RWPE2 (cell line): ENCODE results near the gene RSPH6A.

Source experiments
- ATAC-seq: fragments of 200-7000 bp; cut with Tn5 transposase; 3 replicates; pipeline ENCODE4 v1.9.1; 2021; ENCODE audit warnings: low read depth
- DNase-seq: peaks from one replicate; pipeline ENCODE4 v3.0.0-alpha.2; 2020; ENCODE audit warnings: low spot score
- H3K27ac ChIP-seq: fragments of 450-650 bp; 2 replicates; pipeline ENCODE4 v1.5.1; 2017; ENCODE audit warnings: mild to moderate bottlenecking; ENCODE audit not compliant: poor library complexity, severe bottlenecking
- H3K27me3 ChIP-seq: fragments of 250-450 bp; sonication (Bioruptor Pico); 2 replicates; pipeline ENCODE4 v1.5.1; 2021; ENCODE audit warnings: mild to moderate bottlenecking, moderate library complexity; ENCODE audit not compliant: insufficient read depth, poor library complexity, severe bottlenecking
- H3K36me3 ChIP-seq: fragments of 250-450 bp; sonication (Bioruptor Pico); 2 replicates; pipeline ENCODE4 v1.5.1; 2020; ENCODE audit warnings: low read depth, mild to moderate bottlenecking, moderate library complexity
- H3K4me1 ChIP-seq: fragments of 250-450 bp; sonication (Bioruptor Pico); 2 replicates; pipeline ENCODE4 v1.5.1; 2021; ENCODE audit warnings: mild to moderate bottlenecking, moderate library complexity; ENCODE audit not compliant: insufficient read depth, poor library complexity, severe bottlenecking
- H3K4me3 ChIP-seq: fragments of 250-450 bp; sonication (Bioruptor Pico); 2 replicates; pipeline ENCODE4 v1.5.1; 2021; ENCODE audit warnings: mild to moderate bottlenecking, moderate library complexity; ENCODE audit not compliant: severe bottlenecking
- H3K9me3 ChIP-seq: fragments of 250-450 bp; sonication (Bioruptor Pico); 2 replicates; pipeline ENCODE4 v1.5.1; 2021; ENCODE audit warnings: mild to moderate bottlenecking, moderate library complexity; ENCODE audit not compliant: severe bottlenecking
- TF ChIP-seq, protein P1 (sequence below): fragments of 450-650 bp; IDR thresholded peaks from one replicate; pipeline ENCODE4 v1.5.1; 2017; ENCODE audit warnings: mild to moderate bottlenecking, moderate library complexity; ENCODE audit not compliant: poor library complexity, severe bottlenecking

The RSPH6A gene

DNA sequence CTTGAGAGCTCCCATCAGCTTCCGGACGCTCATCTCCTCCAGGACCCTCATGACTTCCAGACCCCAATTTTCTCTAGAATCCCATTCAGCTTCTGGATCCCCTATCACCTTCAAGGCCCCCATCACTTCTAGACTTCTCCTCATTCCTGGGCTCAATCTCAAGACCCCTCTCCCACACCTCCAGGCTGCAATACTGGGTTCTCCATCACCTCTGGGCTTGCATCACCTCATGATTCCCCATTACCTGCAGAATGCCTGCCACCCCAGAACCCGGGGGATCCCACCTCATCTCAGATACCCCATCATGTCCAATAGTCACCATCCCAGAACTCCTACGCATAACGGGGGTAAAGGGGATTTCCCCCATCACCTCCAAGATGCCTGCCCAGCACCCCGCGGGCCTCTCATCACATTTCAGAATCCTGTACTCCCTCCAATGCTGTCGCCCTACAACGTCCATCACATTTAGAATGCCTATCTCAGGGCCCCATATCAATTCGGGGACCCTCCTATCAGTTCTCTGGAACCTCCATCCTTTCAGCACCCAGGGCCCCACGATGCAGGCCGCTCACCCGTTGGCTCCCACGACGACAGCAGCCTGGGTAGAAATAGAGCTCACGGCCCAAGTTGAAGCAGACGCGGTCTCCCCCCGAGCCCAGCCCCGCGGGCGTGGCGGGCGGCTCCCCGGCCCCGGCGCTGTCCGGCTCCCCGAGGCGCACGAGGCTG is 23.2 kb downstream of the RSPH6A start:
- TF ChIP-seq, protein P1, sequence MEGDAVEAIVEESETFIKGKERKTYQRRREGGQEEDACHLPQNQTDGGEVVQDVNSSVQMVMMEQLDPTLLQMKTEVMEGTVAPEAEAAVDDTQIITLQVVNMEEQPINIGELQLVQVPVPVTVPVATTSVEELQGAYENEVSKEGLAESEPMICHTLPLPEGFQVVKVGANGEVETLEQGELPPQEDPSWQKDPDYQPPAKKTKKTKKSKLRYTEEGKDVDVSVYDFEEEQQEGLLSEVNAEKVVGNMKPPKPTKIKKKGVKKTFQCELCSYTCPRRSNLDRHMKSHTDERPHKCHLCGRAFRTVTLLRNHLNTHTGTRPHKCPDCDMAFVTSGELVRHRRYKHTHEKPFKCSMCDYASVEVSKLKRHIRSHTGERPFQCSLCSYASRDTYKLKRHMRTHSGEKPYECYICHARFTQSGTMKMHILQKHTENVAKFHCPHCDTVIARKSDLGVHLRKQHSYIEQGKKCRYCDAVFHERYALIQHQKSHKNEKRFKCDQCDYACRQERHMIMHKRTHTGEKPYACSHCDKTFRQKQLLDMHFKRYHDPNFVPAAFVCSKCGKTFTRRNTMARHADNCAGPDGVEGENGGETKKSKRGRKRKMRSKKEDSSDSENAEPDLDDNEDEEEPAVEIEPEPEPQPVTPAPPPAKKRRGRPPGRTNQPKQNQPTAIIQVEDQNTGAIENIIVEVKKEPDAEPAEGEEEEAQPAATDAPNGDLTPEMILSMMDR: no peak
- H3K27ac ChIP-seq: peak overlapping the region; percentile 70
- H3K36me3 ChIP-seq: peaks cover 30% of the 10 kb centered on the region

DNA sequence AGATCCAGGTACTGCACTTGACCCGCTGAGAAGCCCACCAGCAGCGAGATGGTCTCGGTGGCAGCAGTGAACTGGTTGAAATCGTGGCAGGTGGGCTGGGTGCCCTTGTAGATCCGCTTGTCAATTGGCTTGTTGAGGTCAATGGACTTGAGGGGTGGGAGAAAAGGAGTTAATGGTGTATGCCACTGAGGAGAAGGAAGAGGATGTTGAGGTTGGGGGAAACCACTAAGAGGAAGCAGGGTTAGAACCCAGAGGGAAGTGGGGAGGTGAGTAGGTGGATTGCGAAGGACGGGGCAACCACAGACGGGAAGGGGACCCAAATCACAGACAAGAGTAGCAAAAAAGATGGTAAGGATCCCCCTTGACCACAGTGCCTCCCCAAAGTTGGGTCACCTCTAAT is 24.2 kb downstream of the RSPH6A start:
- ATAC-seq (no peak), DNase-seq (no peak)
- Histone ChIP-seq H3K4me1 (peaks cover 3% of the 10 kb centered on the region), H3K4me3 (peak overlapping the region; percentile 93), H3K27ac (no peak overlapping the region), H3K27me3 (no peaks in the 10 kb centered on the region), H3K9me3 (no peaks in the 10 kb centered on the region), H3K36me3 (peaks cover 30% of the 10 kb centered on the region)
- TF ChIP-seq, protein P1: no peak

More for the DNA sequence above, 23.2 kb downstream of the RSPH6A start:
- peak overlapping the region; percentile 93 for H3K4me3 ChIP-seq
- peaks cover 3% of the 10 kb centered on the region for H3K4me1 ChIP-seq
- DNase-seq: no peak
- H3K9me3 ChIP-seq: no peaks in the 10 kb centered on the region
- no peak for ATAC-seq
- H3K27me3 ChIP-seq: no peaks in the 10 kb centered on the region

DNA sequence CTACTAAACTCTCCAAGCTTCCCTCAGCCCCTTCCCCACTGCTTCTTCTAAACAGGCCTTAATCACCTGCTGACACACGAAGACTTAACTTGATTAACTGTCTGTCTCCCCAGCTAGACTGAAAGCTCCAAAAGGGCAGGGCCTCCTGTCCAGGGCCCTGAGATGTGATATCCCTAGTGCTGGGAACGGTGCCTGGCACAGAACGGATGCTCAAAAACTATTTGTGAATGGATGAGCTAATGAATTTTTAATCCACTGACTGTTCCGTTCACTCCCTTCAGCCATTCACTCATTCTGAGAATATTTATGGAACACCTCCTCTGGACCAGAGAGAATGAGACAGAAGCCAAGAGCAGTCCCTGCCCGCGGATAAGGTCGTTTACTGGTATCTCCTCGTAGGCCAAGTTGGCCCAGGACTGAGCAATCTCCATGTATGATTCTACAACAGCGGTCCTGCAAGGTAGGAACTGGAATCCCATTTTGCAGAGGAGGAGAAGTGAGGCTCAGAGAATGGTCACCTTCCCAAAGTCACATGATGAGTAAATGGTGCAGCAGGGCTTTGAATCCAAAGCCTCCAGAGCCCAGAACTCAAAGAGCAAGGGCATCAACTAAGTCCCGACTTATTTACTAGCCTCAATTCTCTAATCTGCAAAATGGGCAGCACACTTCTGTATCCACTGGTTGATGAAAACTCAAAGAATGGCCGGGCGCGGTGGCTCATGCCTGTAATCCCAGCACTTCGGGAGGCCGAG is 25.9 kb downstream of the RSPH6A start:
- ATAC-seq: no peak
- Histone ChIP-seq H3K36me3 (peaks cover 43% of the 10 kb centered on the region), H3K9me3 (no peaks in the 10 kb centered on the region)

DNA sequence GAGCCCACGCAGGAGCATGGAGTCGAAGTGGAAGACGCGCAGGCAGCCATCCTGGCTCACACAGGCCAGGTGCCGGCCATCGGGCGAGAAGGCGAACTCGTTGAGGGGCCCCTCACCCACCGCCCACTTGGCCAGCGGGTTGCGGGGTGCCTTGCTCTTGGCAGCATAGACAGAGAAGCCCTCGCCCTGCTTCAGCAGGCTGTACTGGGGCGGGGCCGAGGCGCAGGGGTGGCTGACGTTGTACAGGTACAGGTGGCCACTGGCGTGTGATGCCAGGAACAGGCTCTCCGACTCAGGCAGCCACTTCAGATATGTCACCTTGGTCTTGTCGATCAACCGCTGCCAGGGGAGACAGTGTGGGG is 28.6 kb downstream of the RSPH6A start:
- no peak for ATAC-seq
- H3K27me3 ChIP-seq: no peaks in the 10 kb centered on the region
- TF ChIP-seq, protein P1: no peak
- H3K4me3 ChIP-seq: no peak overlapping the region
- no peaks in the 10 kb centered on the region for H3K9me3 ChIP-seq
- H3K4me1 ChIP-seq: peaks cover 23% of the 10 kb centered on the region
- peaks cover 43% of the 10 kb centered on the region for H3K36me3 ChIP-seq
- no peak for DNase-seq
- no peak overlapping the region for H3K27ac ChIP-seq

More for the DNA sequence above, 25.9 kb downstream of the RSPH6A start:
- TF ChIP-seq, protein P1: no peak
- H3K27ac ChIP-seq: no peak overlapping the region
- no peak for DNase-seq
- peaks cover 3% of the 10 kb centered on the region for H3K4me1 ChIP-seq
- no peak overlapping the region for H3K4me3 ChIP-seq
- H3K27me3 ChIP-seq: no peaks in the 10 kb centered on the region
